ENCODE data around the gene ZGRF1.
A peak's percentile ranks its signal among the peaks of the same experiment; 100 is the strongest.
"Not testable (repeated sequence)": the region's sequence is repeated elsewhere in the genome, so short reads cannot be mapped to it uniquely, and the experiment has no call there.

Gene ZGRF1

GRCh38 chr4:112633477-112634235 lies 3.1 kb downstream of the ZGRF1 start:
- TF ChIP-seq, protein P1, sequence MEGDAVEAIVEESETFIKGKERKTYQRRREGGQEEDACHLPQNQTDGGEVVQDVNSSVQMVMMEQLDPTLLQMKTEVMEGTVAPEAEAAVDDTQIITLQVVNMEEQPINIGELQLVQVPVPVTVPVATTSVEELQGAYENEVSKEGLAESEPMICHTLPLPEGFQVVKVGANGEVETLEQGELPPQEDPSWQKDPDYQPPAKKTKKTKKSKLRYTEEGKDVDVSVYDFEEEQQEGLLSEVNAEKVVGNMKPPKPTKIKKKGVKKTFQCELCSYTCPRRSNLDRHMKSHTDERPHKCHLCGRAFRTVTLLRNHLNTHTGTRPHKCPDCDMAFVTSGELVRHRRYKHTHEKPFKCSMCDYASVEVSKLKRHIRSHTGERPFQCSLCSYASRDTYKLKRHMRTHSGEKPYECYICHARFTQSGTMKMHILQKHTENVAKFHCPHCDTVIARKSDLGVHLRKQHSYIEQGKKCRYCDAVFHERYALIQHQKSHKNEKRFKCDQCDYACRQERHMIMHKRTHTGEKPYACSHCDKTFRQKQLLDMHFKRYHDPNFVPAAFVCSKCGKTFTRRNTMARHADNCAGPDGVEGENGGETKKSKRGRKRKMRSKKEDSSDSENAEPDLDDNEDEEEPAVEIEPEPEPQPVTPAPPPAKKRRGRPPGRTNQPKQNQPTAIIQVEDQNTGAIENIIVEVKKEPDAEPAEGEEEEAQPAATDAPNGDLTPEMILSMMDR (IDR thresholded peaks at IDR 0.05; ENCODE audit: borderline replicate concordance, extremely low read depth, low read length, poor library complexity, severe bottlenecking) = peak; percentile 65
- TF ChIP-seq EZH2 (IDR thresholded peaks at IDR 0.05; ENCODE audit: borderline replicate concordance, low read depth, low read length, severe bottlenecking) = no peak
- DNase-seq (no peak), ATAC-seq (ENCODE audit: insufficient read depth, low read depth) (no peak)
- H3K4me2 ChIP-seq (ENCODE audit: insufficient read depth, low read length) = peak overlapping the region; percentile 51; the same call in 1 of the 2 replicates
- H3K27ac ChIP-seq (ENCODE audit: low read length) = no peak overlapping the region
- H4K20me1 ChIP-seq (ENCODE audit: insufficient read depth, low read length) = peaks cover 3% of the 10 kb centered on the region; the same call in 1 of the 2 replicates
- no peak overlapping the region for H3K9ac ChIP-seq (ENCODE audit: low read depth, low read length)
- no peak overlapping the region for H2AFZ ChIP-seq (ENCODE audit: low read depth, low read length)
- peaks cover 62% of the 10 kb centered on the region for H3K79me2 ChIP-seq (ENCODE audit: insufficient read depth, low read length)
- no peaks in the 10 kb centered on the region for H3K9me3 ChIP-seq (ENCODE audit: insufficient read depth, low read length, severe bottlenecking)
- H3K4me3 ChIP-seq (ENCODE audit: low read depth in 1 of 2, low read length in 2 of 2) = peak overlapping the region in 1 of 2 experiments; percentile 0; a peak in 1 of 4 replicates
- peaks cover 41% of the 10 kb centered on the region for H3K36me3 ChIP-seq (ENCODE audit: insufficient read depth, low read length)
- peaks cover 39% of the 10 kb centered on the region for H3K4me1 ChIP-seq (ENCODE audit: insufficient read depth, low read length)
- H3K27me3 ChIP-seq (ENCODE audit: insufficient read depth, low read length, poor library complexity) = no peaks in the 10 kb centered on the region

DNA sequence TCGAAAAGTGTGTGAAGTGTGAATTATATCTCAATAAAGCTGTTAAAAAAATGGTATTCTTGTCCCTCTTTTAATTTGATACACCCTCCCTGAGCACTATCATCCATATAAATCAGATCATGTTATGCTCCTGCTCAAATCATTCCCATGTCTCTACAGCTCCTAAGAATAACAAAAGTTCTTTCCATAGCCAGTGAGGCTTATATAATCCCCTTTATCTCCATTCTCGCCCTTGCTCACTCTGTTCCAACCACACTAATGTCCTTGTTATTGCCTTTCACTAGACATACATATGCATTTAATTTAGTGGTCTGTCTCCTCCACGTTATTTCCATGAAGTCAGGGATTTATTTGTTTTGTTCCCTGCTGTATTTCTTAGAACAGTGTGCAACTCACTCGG lies 10.5 kb downstream of the ZGRF1 start:
- ATAC-seq (ENCODE audit: insufficient read depth, low read depth) (no peak), DNase-seq (no peak)
- TF ChIP-seq EZH2 (IDR thresholded peaks at IDR 0.05; ENCODE audit: borderline replicate concordance, low read depth, low read length, severe bottlenecking) = no peak
- TF ChIP-seq, protein P1 (IDR thresholded peaks at IDR 0.05; ENCODE audit: borderline replicate concordance, extremely low read depth, low read length, poor library complexity, severe bottlenecking) = no peak
- no peaks in the 10 kb centered on the region for H3K27me3 ChIP-seq (ENCODE audit: insufficient read depth, low read length, poor library complexity)
- no peaks in the 10 kb centered on the region for H3K9me3 ChIP-seq (ENCODE audit: insufficient read depth, low read length, severe bottlenecking)
- no peaks in the 10 kb centered on the region; the same call in 1 of the 2 replicates for H3K79me2 ChIP-seq (ENCODE audit: insufficient read depth, low read length)
- no peak overlapping the region for H3K4me2 ChIP-seq (ENCODE audit: insufficient read depth, low read length)
- no peaks in the 10 kb centered on the region for H3K4me1 ChIP-seq (ENCODE audit: insufficient read depth, low read length)
- H3K36me3 ChIP-seq (ENCODE audit: insufficient read depth, low read length) = peaks cover 83% of the 10 kb centered on the region
- no peaks in the 10 kb centered on the region for H4K20me1 ChIP-seq (ENCODE audit: insufficient read depth, low read length)
- H2AFZ ChIP-seq (ENCODE audit: low read depth, low read length) = no peak overlapping the region
- no peak overlapping the region for H3K9ac ChIP-seq (ENCODE audit: low read depth, low read length)
- H3K4me3 ChIP-seq (ENCODE audit: low read depth in 1 of 2, low read length in 2 of 2) = no peak overlapping the region
- H3K27ac ChIP-seq (ENCODE audit: low read length) = no peak overlapping the region

GRCh38 chr4:112616984-112617383 lies 19.7 kb downstream of the ZGRF1 start:
- no peaks in the 10 kb centered on the region for H4K20me1 ChIP-seq (ENCODE audit: insufficient read depth, low read length)
- H3K27me3 ChIP-seq (ENCODE audit: insufficient read depth, low read length, poor library complexity) = no peaks in the 10 kb centered on the region
- no peaks in the 10 kb centered on the region for H3K79me2 ChIP-seq (ENCODE audit: insufficient read depth, low read length)
- no peak overlapping the region for H3K4me2 ChIP-seq (ENCODE audit: insufficient read depth, low read length)
- H3K4me1 ChIP-seq (ENCODE audit: insufficient read depth, low read length) = no peaks in the 10 kb centered on the region
- no peak overlapping the region for H3K27ac ChIP-seq (ENCODE audit: low read length)
- no peak for DNase-seq
- H3K9me3 ChIP-seq (ENCODE audit: insufficient read depth, low read length, severe bottlenecking) = no peaks in the 10 kb centered on the region
- H3K36me3 ChIP-seq (ENCODE audit: insufficient read depth, low read length) = peaks cover 55% of the 10 kb centered on the region
- no peak overlapping the region for H3K4me3 ChIP-seq (ENCODE audit: low read depth in 1 of 2, low read length in 2 of 2)
- no peak for ATAC-seq (ENCODE audit: insufficient read depth, low read depth)
- H2AFZ ChIP-seq (ENCODE audit: low read depth, low read length) = no peak overlapping the region
- no peak overlapping the region for H3K9ac ChIP-seq (ENCODE audit: low read depth, low read length)
- TF ChIP-seq, protein P1 (IDR thresholded peaks at IDR 0.05; ENCODE audit: borderline replicate concordance, extremely low read depth, low read length, poor library complexity, severe bottlenecking) = no peak
- TF ChIP-seq EZH2 (IDR thresholded peaks at IDR 0.05; ENCODE audit: borderline replicate concordance, low read depth, low read length, severe bottlenecking) = no peak

- not testable (repeated sequence) for H3K9me3 ChIP-seq (ENCODE audit: insufficient read depth, low read length, severe bottlenecking); DNase-seq; ATAC-seq (ENCODE audit: insufficient read depth, low read depth); H4K20me1 ChIP-seq (ENCODE audit: insufficient read depth, low read length); H3K9ac ChIP-seq (ENCODE audit: low read depth, low read length); H3K27me3 ChIP-seq (ENCODE audit: insufficient read depth, low read length, poor library complexity); H3K4me1 ChIP-seq (ENCODE audit: insufficient read depth, low read length); H2AFZ ChIP-seq (ENCODE audit: low read depth, low read length); H3K27ac ChIP-seq (ENCODE audit: low read length); H3K4me3 ChIP-seq (ENCODE audit: low read depth in 1 of 2, low read length in 2 of 2); H3K4me2 ChIP-seq (ENCODE audit: insufficient read depth, low read length); H3K79me2 ChIP-seq (ENCODE audit: insufficient read depth, low read length)
- peaks cover 40% of the 10 kb centered on the region for H3K36me3 ChIP-seq (ENCODE audit: insufficient read depth, low read length)
Observed at GRCh38 chr4:112612814-112613213, 23.9 kb downstream of the ZGRF1 start.

All from DND-41 (cell line).